Peyer's patch (tissue), 4 donors: ENCODE data around the gene SOX6. TPM values are rescaled to one million over a fixed set of nuclear protein-coding genes. Genes with fewer than 3 reads are reported as not detected.
A peak's percentile ranks its signal among the peaks of the same experiment; 100 is the strongest.

Experiments used
- DNase-seq, 3 donors: peaks; one replicate each; pipeline ENCODE4 v3.0.0-alpha.2; 2017 to 2019
- H3K27ac ChIP-seq, 4 donors: fragments of 200-600 bp; sonication (generic); one replicate each; pipeline ENCODE4 v1.5.1; 2016 to 2019
- H3K27me3 ChIP-seq, 2 donors: fragments of 200-600 bp; sonication (generic); one replicate each; pipeline ENCODE4 v1.5.1; 2019
- H3K36me3 ChIP-seq, 3 donors: fragments of 200-600 bp; sonication (generic); one replicate each; pipeline ENCODE4 v1.5.1; 2016 to 2019
- H3K4me1 ChIP-seq, 4 donors: fragments of 200-600 bp; sonication (generic); one replicate each; pipeline ENCODE4 v1.5.1; 2016 to 2019
- H3K4me3 ChIP-seq, 4 donors: fragments of 200-600 bp; sonication (generic); 1 replicate in 3 of 4; 2 replicates in 1 of 4; pipeline ENCODE4 v1.5.1; 2016 to 2019; ENCODE audit warnings: mild to moderate bottlenecking in 1 of 4
- H3K9me3 ChIP-seq, 4 donors: fragments of 200-600 bp; sonication (generic); one replicate each; pipeline ENCODE4 v1.5.1; 2016 to 2019; ENCODE audit warnings: mild to moderate bottlenecking in 1 of 4
- POLR2A ChIP-seq, 2 donors: fragments of 450-650 bp; IDR thresholded peaks; one replicate each; pipeline ENCODE4 v1.5.1; 2017; ENCODE audit warnings: antibody characterized with exemption in 2 of 2, mild to moderate bottlenecking in 2 of 2, moderate library complexity in 2 of 2
- total RNA-seq, 4 donors: library from RNA; depleted of rRNA; stranded (reverse); fragments of >200 nt; gene quantifications; one replicate each; pipeline ENCODE4 v1.1.0, GENCODE V29; 2016
- TF ChIP-seq, protein P1 (sequence below), 6 experiments: fragments of 450-650 bp in 4 of 6; fragments of 200-600 bp in 2 of 6; sonication (generic) in 1 of 6; IDR thresholded peaks; one replicate each; pipeline ENCODE4 v1.5.1; 2017 to 2019; ENCODE audit warnings: antibody characterized with exemption in 6 of 6, mild to moderate bottlenecking in 3 of 6, moderate library complexity in 1 of 6

Gene SOX6
- total RNA-seq, 4 donors from 2014 or later: 144 to 205 (median 161) TPM

DNA sequence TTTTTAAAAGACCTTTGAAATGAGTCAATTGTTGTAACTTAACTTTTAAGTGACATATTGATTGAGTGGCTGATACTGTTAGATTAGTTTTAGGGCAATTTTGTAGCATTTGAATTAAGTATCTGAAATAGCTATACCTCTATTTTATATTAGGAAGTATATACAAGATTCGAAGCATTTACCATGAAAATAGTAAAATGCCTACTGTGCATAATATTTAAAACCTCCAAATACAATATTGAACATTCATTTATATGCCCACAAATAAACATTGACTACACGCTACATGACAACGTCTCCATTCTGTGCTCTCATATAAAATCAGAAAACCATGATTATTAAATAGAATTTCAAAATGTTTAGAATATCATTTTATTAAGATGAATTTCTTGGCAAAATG is 14.5 kb downstream of the SOX6 start:
- TF ChIP-seq, protein P1, sequence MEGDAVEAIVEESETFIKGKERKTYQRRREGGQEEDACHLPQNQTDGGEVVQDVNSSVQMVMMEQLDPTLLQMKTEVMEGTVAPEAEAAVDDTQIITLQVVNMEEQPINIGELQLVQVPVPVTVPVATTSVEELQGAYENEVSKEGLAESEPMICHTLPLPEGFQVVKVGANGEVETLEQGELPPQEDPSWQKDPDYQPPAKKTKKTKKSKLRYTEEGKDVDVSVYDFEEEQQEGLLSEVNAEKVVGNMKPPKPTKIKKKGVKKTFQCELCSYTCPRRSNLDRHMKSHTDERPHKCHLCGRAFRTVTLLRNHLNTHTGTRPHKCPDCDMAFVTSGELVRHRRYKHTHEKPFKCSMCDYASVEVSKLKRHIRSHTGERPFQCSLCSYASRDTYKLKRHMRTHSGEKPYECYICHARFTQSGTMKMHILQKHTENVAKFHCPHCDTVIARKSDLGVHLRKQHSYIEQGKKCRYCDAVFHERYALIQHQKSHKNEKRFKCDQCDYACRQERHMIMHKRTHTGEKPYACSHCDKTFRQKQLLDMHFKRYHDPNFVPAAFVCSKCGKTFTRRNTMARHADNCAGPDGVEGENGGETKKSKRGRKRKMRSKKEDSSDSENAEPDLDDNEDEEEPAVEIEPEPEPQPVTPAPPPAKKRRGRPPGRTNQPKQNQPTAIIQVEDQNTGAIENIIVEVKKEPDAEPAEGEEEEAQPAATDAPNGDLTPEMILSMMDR (IDR thresholded peaks at IDR 0.05): no peak
- TF ChIP-seq POLR2A (IDR thresholded peaks at IDR 0.05): no peak
- no peak overlapping the region for H3K4me3 ChIP-seq
- H3K4me1 ChIP-seq: peaks cover 0 to 9% (median 0%) of the 10 kb centered on the region in 4 donors
- no peaks in the 10 kb centered on the region for H3K27me3 ChIP-seq
- no peak overlapping the region for H3K27ac ChIP-seq
- H3K9me3 ChIP-seq: no peaks in the 10 kb centered on the region
- DNase-seq: no peak
- peaks cover 0 to 3% (median 0%) of the 10 kb centered on the region in 3 donors for H3K36me3 ChIP-seq

DNA sequence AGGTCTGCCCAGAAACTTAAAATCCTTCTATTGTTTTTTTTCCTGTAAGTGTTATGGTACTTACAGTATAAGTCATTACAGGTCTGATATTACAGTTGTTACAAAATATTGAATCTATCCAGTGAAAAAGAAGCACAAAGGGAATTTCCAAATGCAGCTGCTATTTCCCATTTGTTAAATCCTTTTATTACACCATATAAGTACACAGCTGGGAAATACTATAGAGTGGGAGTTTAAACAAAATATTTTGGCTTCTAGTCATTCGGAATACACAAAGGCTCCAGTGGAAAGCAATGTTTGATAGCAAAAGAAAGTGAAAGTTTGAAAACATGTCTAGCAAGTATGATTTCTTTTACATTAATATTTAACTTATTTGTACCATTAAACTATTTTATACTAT is 18.0 kb downstream of the SOX6 start:
- Histone ChIP-seq H3K4me1 (peaks cover 0 to 9% (median 0%) of the 10 kb centered on the region in 4 donors), H3K27ac (no peak overlapping the region), H3K9me3 (no peaks in the 10 kb centered on the region), H3K4me3 (no peak overlapping the region), H3K27me3 (no peaks in the 10 kb centered on the region), H3K36me3 (peaks cover 0 to 3% (median 0%) of the 10 kb centered on the region in 3 donors)
- no peak for TF ChIP-seq POLR2A (IDR thresholded peaks at IDR 0.05)
- TF ChIP-seq, protein P1 (IDR thresholded peaks at IDR 0.05): no peak
- no peak for DNase-seq

DNA sequence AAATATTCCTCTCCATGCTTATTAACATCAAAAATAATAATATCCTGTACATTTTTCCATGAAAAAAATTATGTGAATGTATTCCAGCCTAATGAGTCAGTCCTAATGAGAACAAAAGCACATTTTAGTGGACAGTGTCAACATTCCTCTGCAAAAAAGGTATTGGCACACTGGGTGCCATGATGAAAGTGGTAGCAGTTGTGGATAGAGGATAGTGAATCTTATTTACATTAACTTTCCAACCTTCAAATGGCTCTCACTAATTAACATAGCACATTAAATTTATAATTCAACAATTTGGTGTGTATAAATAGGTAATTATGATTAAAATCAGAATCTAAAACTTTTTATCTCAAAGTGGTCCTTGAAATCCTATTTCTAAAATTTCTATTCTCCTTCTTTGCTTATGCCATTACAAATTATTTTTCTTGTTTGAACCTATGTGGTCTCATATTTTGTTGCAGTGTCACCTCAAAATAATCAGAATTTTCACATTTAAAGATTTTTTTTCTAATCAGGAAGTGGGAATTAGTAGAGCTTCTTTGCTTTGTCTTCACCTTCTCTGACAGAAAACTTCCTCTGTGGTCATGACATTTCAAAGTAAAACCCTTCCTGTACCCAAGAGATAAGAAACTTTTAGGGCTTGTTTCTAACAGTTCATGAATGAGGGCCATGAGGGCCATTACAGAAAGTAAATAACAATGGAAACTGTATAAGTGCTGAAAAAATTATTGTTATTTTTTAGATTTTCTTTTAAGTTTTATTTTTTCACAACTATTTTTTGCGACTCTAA is 18.7 kb downstream of the SOX6 start:
- no peaks in the 10 kb centered on the region for H3K27me3 ChIP-seq
- no peak overlapping the region for H3K27ac ChIP-seq
- H3K36me3 ChIP-seq: peaks cover 0 to 3% (median 0%) of the 10 kb centered on the region in 3 donors
- DNase-seq: no peak
- peaks cover 0 to 9% (median 0%) of the 10 kb centered on the region in 4 donors for H3K4me1 ChIP-seq
- H3K9me3 ChIP-seq: no peaks in the 10 kb centered on the region
- TF ChIP-seq POLR2A (IDR thresholded peaks at IDR 0.05): no peak
- TF ChIP-seq, protein P1 (IDR thresholded peaks at IDR 0.05): no peak
- no peak overlapping the region for H3K4me3 ChIP-seq

DNA sequence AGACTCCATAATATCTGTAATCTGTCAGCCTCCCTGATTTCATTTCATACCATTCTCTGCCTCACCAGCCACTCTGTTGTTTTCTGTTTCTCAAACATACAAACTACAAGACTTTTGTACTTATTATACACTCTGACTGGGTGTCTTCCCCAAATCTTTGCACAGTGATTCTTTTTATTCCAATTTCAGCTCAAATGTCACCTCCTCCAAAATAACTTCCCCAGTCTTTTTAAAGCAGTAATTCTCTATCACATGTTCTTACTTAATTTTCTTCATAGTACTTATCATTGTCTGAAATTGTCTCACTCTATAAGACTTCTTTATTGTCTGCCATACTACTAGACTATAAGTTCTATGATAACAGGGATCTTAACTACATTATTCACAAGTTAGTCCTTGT is 19.6 kb downstream of the SOX6 start:
- no peak for DNase-seq
- Histone ChIP-seq H3K4me1 (peaks cover 0 to 9% (median 0%) of the 10 kb centered on the region in 4 donors), H3K9me3 (no peaks in the 10 kb centered on the region), H3K36me3 (peaks cover 0 to 3% (median 0%) of the 10 kb centered on the region in 3 donors), H3K4me3 (no peak overlapping the region), H3K27ac (no peak overlapping the region), H3K27me3 (no peaks in the 10 kb centered on the region)
- TF ChIP-seq, protein P1 (IDR thresholded peaks at IDR 0.05): no peak
- no peak for TF ChIP-seq POLR2A (IDR thresholded peaks at IDR 0.05)

DNA sequence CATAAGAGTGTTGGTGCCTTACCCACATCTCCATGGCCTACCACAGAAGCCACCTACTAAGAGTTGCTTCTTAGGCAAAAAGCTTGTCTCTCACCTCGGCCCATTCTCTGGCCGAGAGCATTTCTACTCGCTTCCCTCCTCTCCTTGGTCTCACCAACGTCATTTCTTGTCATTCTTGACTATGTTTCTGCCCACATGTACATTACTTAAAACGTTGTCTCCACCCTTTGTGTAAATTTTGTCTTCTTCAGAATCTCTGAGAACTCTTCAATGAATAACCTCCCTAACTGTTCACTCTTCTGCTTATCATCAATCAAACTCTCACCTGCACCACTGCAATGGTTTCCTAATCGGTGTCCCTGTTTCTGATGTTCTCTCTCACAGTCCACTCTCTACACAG is 20.1 kb downstream of the SOX6 start:
- H3K4me1 ChIP-seq: peaks cover 0 to 9% (median 0%) of the 10 kb centered on the region in 4 donors
- no peaks in the 10 kb centered on the region for H3K9me3 ChIP-seq
- H3K27me3 ChIP-seq: no peaks in the 10 kb centered on the region
- peak overlapping the region in 1 of 4 donors; percentile 50 for H3K27ac ChIP-seq
- no peak for DNase-seq
- H3K36me3 ChIP-seq: peaks cover 0 to 3% (median 0%) of the 10 kb centered on the region in 3 donors
- H3K4me3 ChIP-seq: no peak overlapping the region
- TF ChIP-seq, protein P1 (IDR thresholded peaks at IDR 0.05): no peak
- no peak for TF ChIP-seq POLR2A (IDR thresholded peaks at IDR 0.05)
